ENCODE data around the gene MKLN1. TPM values are rescaled to one million over a fixed set of nuclear protein-coding genes. Genes with fewer than 3 reads are reported as not detected.

The MKLN1 gene
- total RNA-seq, 1 donor from 2014 or later, result 32.9 TPM

GRCh38 chr7:131307627-131308026 lies 20.0 kb upstream of the MKLN1 start:
- no peaks in the 10 kb centered on the region for H3K27me3 ChIP-seq (ENCODE audit: control insufficient read depth in 3 of 3, insufficient read depth in 3 of 3, low read length in 3 of 3)
- no peak overlapping the region for H3K27ac ChIP-seq (ENCODE audit: low read depth, low read length)
- H3K9me3 ChIP-seq (ENCODE audit: control insufficient read depth in 3 of 3, low read length in 3 of 3), result no peaks in the 10 kb centered on the region
- H3K4me3 ChIP-seq (ENCODE audit: low read length in 3 of 3), result no peak overlapping the region
- no peaks in the 10 kb centered on the region for H3K36me3 ChIP-seq (ENCODE audit: control insufficient read depth in 3 of 3, insufficient read depth in 3 of 3, low read length in 3 of 3)
- no peak overlapping the region for H3K9ac ChIP-seq (ENCODE audit: low read depth in 1 of 3, low read length in 3 of 3)
- peaks cover 2 to 6% (median 4%) of the 10 kb centered on the region in 3 donors for H3K4me1 ChIP-seq (ENCODE audit: control insufficient read depth in 3 of 3, insufficient read depth in 3 of 3, low read length in 3 of 3)

DNA sequence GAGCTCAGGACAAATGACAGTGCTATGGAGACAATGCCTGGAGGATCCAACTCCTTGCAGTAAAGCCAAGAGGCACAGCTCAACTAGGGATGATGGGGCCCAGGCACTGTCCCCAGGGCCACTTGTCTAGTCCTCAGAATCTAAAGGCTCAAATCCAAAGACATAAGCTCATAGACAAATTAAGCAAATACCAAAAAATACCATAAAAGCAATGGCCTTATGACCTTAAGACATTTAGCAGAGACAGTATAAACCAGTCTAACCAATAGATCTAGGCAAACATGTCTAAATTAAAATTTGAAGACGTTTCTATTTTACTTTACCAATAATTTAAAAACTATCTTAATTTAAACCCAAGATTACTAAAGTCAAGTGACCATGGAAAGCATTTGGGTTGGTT lies 14.8 kb upstream of the MKLN1 start:
- no peak overlapping the region for H3K4me3 ChIP-seq (ENCODE audit: low read length in 3 of 3)
- H3K27me3 ChIP-seq (ENCODE audit: control insufficient read depth in 3 of 3, insufficient read depth in 3 of 3, low read length in 3 of 3), result no peaks in the 10 kb centered on the region
- H3K9me3 ChIP-seq (ENCODE audit: control insufficient read depth in 3 of 3, low read length in 3 of 3), result no peaks in the 10 kb centered on the region
- H3K27ac ChIP-seq (ENCODE audit: low read depth, low read length), result no peak overlapping the region
- no peaks in the 10 kb centered on the region for H3K36me3 ChIP-seq (ENCODE audit: control insufficient read depth in 3 of 3, insufficient read depth in 3 of 3, low read length in 3 of 3)
- no peak overlapping the region for H3K9ac ChIP-seq (ENCODE audit: low read depth in 1 of 3, low read length in 3 of 3)
- no peaks in the 10 kb centered on the region for H3K4me1 ChIP-seq (ENCODE audit: control insufficient read depth in 3 of 3, insufficient read depth in 3 of 3, low read length in 3 of 3)

DNA sequence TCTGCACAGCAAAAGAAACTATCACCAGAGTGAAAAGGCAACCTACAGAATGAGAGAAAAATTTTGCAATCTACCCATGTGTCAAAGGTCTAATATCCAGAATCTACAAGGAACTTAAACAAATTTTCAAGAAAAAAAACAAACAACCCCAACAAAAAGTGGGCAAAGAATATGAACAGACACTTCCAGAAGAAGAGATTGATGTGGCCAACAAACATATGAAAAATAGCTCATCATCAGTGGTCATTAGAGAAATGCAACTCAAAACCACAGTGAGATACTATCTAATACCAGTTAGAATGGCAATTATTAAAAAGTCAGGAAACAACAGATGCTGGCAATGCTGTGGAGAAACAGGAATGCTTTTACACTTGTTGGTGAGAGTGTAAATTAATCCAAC lies 7.1 kb upstream of the MKLN1 start:
- Histone ChIP-seq H3K27me3 (ENCODE audit: control insufficient read depth in 3 of 3, insufficient read depth in 3 of 3, low read length in 3 of 3) (no peaks in the 10 kb centered on the region), H3K27ac (ENCODE audit: low read depth, low read length) (no peak overlapping the region), H3K4me3 (ENCODE audit: low read length in 3 of 3) (no peak overlapping the region), H3K9ac (ENCODE audit: low read depth in 1 of 3, low read length in 3 of 3) (no peak overlapping the region), H3K9me3 (ENCODE audit: control insufficient read depth in 3 of 3, low read length in 3 of 3) (no peaks in the 10 kb centered on the region), H3K36me3 (ENCODE audit: control insufficient read depth in 3 of 3, insufficient read depth in 3 of 3, low read length in 3 of 3) (no peaks in the 10 kb centered on the region), H3K4me1 (ENCODE audit: control insufficient read depth in 3 of 3, insufficient read depth in 3 of 3, low read length in 3 of 3) (no peaks in the 10 kb centered on the region)

DNA sequence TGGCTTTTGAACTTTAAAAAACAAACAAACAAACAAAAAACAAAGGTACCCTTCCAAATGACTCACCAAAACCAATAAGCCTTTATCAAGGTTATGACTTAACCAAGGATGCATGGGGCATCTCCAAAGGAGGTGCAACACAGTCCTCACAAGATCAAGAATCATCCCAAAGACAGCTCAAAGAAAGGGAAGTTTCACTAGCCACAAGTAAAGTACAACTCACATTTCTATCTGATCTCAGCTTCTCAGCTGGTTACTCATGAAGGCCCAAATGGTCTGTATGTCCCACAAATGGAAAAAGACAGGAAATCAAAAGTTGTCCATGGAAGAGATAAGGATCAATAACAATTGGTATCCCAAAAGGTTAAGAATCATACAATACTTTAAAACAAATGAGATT lies 6.0 kb upstream of the MKLN1 start:
- peaks cover 0 to 1% (median 0%) of the 10 kb centered on the region in 3 donors for H3K4me1 ChIP-seq (ENCODE audit: control insufficient read depth in 3 of 3, insufficient read depth in 3 of 3, low read length in 3 of 3)
- no peak overlapping the region for H3K9ac ChIP-seq (ENCODE audit: low read depth in 1 of 3, low read length in 3 of 3)
- no peak overlapping the region for H3K4me3 ChIP-seq (ENCODE audit: low read length in 3 of 3)
- H3K36me3 ChIP-seq (ENCODE audit: control insufficient read depth in 3 of 3, insufficient read depth in 3 of 3, low read length in 3 of 3), result no peaks in the 10 kb centered on the region
- H3K27me3 ChIP-seq (ENCODE audit: control insufficient read depth in 3 of 3, insufficient read depth in 3 of 3, low read length in 3 of 3), result no peaks in the 10 kb centered on the region
- no peak overlapping the region for H3K27ac ChIP-seq (ENCODE audit: low read depth, low read length)
- H3K9me3 ChIP-seq (ENCODE audit: control insufficient read depth in 3 of 3, low read length in 3 of 3), result no peaks in the 10 kb centered on the region

DNA sequence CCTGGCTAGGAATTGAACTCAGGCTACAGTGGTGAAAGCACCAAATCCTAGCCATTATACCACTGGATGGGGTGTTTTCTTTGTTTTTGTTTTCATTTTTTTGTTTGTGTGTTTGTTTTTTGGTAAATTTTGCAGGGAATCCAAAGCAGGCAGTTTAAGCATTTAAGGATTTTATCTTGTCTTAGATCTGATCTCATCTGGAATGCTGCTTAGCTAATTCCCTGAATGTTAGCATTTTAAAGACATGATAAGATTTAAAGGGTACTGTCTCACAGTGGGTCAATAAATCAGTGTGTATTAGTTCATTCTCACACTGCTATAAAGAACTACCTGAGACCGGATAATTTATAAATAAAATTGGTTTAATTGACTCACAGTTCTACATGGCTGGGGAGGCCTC lies 5.6 kb upstream of the MKLN1 start:
- Histone ChIP-seq H3K9me3 (ENCODE audit: control insufficient read depth in 3 of 3, low read length in 3 of 3) (no peaks in the 10 kb centered on the region), H3K27me3 (ENCODE audit: control insufficient read depth in 3 of 3, insufficient read depth in 3 of 3, low read length in 3 of 3) (no peaks in the 10 kb centered on the region), H3K27ac (ENCODE audit: low read depth, low read length) (no peak overlapping the region), H3K9ac (ENCODE audit: low read depth in 1 of 3, low read length in 3 of 3) (no peak overlapping the region), H3K36me3 (ENCODE audit: control insufficient read depth in 3 of 3, insufficient read depth in 3 of 3, low read length in 3 of 3) (no peaks in the 10 kb centered on the region), H3K4me3 (ENCODE audit: low read length in 3 of 3) (no peak overlapping the region), H3K4me1 (ENCODE audit: control insufficient read depth in 3 of 3, insufficient read depth in 3 of 3, low read length in 3 of 3) (peaks cover 3 to 5% (median 3%) of the 10 kb centered on the region in 3 donors)

- H3K27ac ChIP-seq (ENCODE audit: low read depth, low read length), result no peak overlapping the region
- H3K4me3 ChIP-seq (ENCODE audit: low read length in 3 of 3), result no peak overlapping the region
- no peaks in the 10 kb centered on the region for H3K36me3 ChIP-seq (ENCODE audit: control insufficient read depth in 3 of 3, insufficient read depth in 3 of 3, low read length in 3 of 3)
- H3K9ac ChIP-seq (ENCODE audit: low read depth in 1 of 3, low read length in 3 of 3), result no peak overlapping the region
- peaks cover 3 to 7% (median 5%) of the 10 kb centered on the region in 3 donors for H3K4me1 ChIP-seq (ENCODE audit: control insufficient read depth in 3 of 3, insufficient read depth in 3 of 3, low read length in 3 of 3)
- H3K27me3 ChIP-seq (ENCODE audit: control insufficient read depth in 3 of 3, insufficient read depth in 3 of 3, low read length in 3 of 3), result no peaks in the 10 kb centered on the region
- no peaks in the 10 kb centered on the region for H3K9me3 ChIP-seq (ENCODE audit: control insufficient read depth in 3 of 3, low read length in 3 of 3)
Measured at GRCh38 chr7:131322861-131323260, 4.8 kb upstream of the MKLN1 start.

- H3K9me3 ChIP-seq (ENCODE audit: control insufficient read depth in 3 of 3, low read length in 3 of 3), result no peaks in the 10 kb centered on the region
- H3K4me1 ChIP-seq (ENCODE audit: control insufficient read depth in 3 of 3, insufficient read depth in 3 of 3, low read length in 3 of 3), result peaks cover 10 to 23% (median 18%) of the 10 kb centered on the region in 3 donors
- H3K27me3 ChIP-seq (ENCODE audit: control insufficient read depth in 3 of 3, insufficient read depth in 3 of 3, low read length in 3 of 3), result no peaks in the 10 kb centered on the region
- no peak overlapping the region for H3K27ac ChIP-seq (ENCODE audit: low read depth, low read length)
- H3K9ac ChIP-seq (ENCODE audit: low read depth in 1 of 3, low read length in 3 of 3), result no peak overlapping the region
- no peaks in the 10 kb centered on the region for H3K36me3 ChIP-seq (ENCODE audit: control insufficient read depth in 3 of 3, insufficient read depth in 3 of 3, low read length in 3 of 3)
- H3K4me3 ChIP-seq (ENCODE audit: low read length in 3 of 3), result no peak overlapping the region
Measured at GRCh38 chr7:131325179-131325840, 2.4 kb upstream of the MKLN1 start.

- Histone ChIP-seq H3K4me1 (ENCODE audit: control insufficient read depth in 3 of 3, insufficient read depth in 3 of 3, low read length in 3 of 3) (peaks cover 10 to 25% (median 19%) of the 10 kb centered on the region in 3 donors), H3K9me3 (ENCODE audit: control insufficient read depth in 3 of 3, low read length in 3 of 3) (no peaks in the 10 kb centered on the region), H3K27ac (ENCODE audit: low read depth, low read length) (peak overlapping the region; percentile 99), H3K9ac (ENCODE audit: low read depth in 1 of 3, low read length in 3 of 3) (peak overlapping the region in 2 of 3 donors; percentile 99 to 100), H3K36me3 (ENCODE audit: control insufficient read depth in 3 of 3, insufficient read depth in 3 of 3, low read length in 3 of 3) (no peaks in the 10 kb centered on the region), H3K27me3 (ENCODE audit: control insufficient read depth in 3 of 3, insufficient read depth in 3 of 3, low read length in 3 of 3) (no peaks in the 10 kb centered on the region), H3K4me3 (ENCODE audit: low read length in 3 of 3) (peak overlapping the region in 2 of 3 donors; percentile 85 to 94)
Measured at GRCh38 chr7:131326576-131326975, 1.1 kb upstream of the MKLN1 start.

DNA sequence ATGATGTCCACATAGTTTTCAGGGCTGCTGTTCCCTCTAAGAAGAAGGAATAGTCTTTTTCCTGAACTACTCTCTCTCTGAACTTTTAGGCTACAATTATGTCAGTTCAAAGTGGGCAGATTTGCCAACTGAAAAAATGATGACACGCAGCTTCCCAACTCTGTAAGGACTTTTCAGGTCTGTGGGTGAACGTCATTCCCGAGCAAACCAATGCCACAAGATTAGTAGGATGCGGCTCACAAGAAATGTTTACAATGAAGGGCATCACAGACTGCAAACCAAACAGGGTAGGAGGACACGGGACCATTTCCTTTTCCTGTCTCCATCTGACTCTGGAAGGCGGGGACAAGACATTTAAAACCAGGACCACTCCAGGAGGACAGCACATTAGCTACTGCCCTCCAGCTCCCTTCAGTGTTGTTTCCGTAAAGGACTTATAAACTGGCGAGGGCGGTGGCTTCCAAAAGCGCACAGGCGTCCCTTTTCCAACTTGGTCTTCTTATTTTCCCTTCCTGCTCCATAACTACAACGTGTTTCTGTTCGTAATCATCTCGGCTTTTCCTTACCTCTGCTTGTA lies 539 bp upstream of the MKLN1 start:
- Histone ChIP-seq H3K9ac (ENCODE audit: low read depth in 1 of 3, low read length in 3 of 3) (peak overlapping the region; percentile 99 to 100 (median 100)), H3K27me3 (ENCODE audit: control insufficient read depth in 3 of 3, insufficient read depth in 3 of 3, low read length in 3 of 3) (no peaks in the 10 kb centered on the region), H3K9me3 (ENCODE audit: control insufficient read depth in 3 of 3, low read length in 3 of 3) (no peaks in the 10 kb centered on the region), H3K27ac (ENCODE audit: low read depth, low read length) (peak overlapping the region; percentile 99), H3K4me1 (ENCODE audit: control insufficient read depth in 3 of 3, insufficient read depth in 3 of 3, low read length in 3 of 3) (peaks cover 10 to 25% (median 19%) of the 10 kb centered on the region in 3 donors), H3K4me3 (ENCODE audit: low read length in 3 of 3) (peak overlapping the region; percentile 85 to 94 (median 90)), H3K36me3 (ENCODE audit: control insufficient read depth in 3 of 3, insufficient read depth in 3 of 3, low read length in 3 of 3) (no peaks in the 10 kb centered on the region)

DNA sequence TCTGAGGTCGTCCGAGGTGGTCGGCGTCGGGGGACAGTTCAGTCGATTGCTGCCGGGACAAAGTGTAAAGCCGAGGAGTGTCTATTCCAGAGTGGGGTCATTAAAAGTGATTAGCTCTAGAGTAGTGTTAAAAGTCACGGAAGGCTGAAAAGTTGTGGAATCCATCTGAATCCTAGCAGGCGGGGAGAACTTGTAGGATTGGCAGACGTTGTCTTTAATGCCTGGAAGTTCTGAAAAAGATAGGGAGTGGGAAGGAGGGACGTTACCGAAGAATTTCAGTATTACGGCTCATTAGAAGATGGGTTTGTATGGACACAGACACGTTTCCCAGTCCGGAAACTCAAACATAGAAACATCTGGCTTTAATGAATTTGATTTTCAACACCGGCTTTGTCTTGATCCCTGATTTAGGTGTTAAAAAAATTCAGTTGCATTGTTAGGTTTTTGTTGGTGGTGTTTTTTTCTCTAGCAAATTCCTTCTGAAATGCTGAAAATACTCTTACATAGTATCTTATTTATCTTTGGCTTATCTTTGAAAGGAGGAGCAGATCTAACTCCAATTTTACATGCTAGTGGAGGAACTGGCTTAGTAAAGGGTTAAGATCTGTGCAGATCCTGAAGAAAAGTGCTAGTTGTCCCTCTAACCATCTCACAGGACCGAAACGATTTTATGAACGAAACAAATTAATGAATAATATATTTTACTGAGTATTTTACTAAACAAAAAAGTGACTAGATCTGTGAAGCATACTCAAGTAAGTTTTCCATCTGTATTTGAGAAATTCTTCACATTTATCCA lies 900 bp downstream of the MKLN1 start:
- Histone ChIP-seq H3K4me3 (ENCODE audit: low read length in 3 of 3) (peak overlapping the region; percentile 85 to 94 (median 90)), H3K36me3 (ENCODE audit: control insufficient read depth in 3 of 3, insufficient read depth in 3 of 3, low read length in 3 of 3) (no peaks in the 10 kb centered on the region), H3K4me1 (ENCODE audit: control insufficient read depth in 3 of 3, insufficient read depth in 3 of 3, low read length in 3 of 3) (peaks cover 10 to 25% (median 19%) of the 10 kb centered on the region in 3 donors), H3K27ac (ENCODE audit: low read depth, low read length) (peak overlapping the region; percentile 99), H3K9ac (ENCODE audit: low read depth in 1 of 3, low read length in 3 of 3) (peak overlapping the region; percentile 99 to 100 (median 100)), H3K9me3 (ENCODE audit: control insufficient read depth in 3 of 3, low read length in 3 of 3) (no peaks in the 10 kb centered on the region), H3K27me3 (ENCODE audit: control insufficient read depth in 3 of 3, insufficient read depth in 3 of 3, low read length in 3 of 3) (no peaks in the 10 kb centered on the region)

Data from skeletal muscle tissue (tissue), 4 donors.